ENCODE measurements around the gene ZBTB8OS. TPM values are rescaled to one million over a fixed set of nuclear protein-coding genes. Genes with fewer than 3 reads are reported as not detected.

ZBTB8OS gene
- total RNA-seq, 4 donors from 2014 or later: 14.1 to 51.8 (median 22.9) TPM

Small RNA genes within 50 kb of the gene (small RNA-seq; reads per million reads assigned to genes)
- gene RF00019: 0.49 reads per million

Other genes with a start within 250 kb of the ZBTB8OS start
- gene ZBTB8B, start 185.5 kb downstream of the ZBTB8OS start, total RNA-seq: under 1 TPM in 1 of 4 donors, not detected in 3; under 0.01 TPM
- 10 to 100 TPM in 1 of 4 donors, 1 to 10 TPM in 3; 7.9 to 10.6 (median 9.1) TPM for gene ZBTB8A, start 111.1 kb downstream of the ZBTB8OS start, total RNA-seq
- gene RBBP4, start 658 bp upstream of the ZBTB8OS start, total RNA-seq: 100 to 1,000 TPM in 2 of 4 donors, 10 to 100 TPM in 2; 91.9 to 112 (median 100) TPM
- 10 to 100 TPM; 13.3 to 29.7 (median 18.6) TPM for gene SYNC, start 52.2 kb upstream of the ZBTB8OS start, total RNA-seq
- gene YARS1, start 166.8 kb upstream of the ZBTB8OS start, total RNA-seq: 10 to 100 TPM; 36.6 to 67.7 (median 42.4) TPM
- gene S100PBP, start 167.1 kb upstream of the ZBTB8OS start, total RNA-seq: 10 to 100 TPM; 21.2 to 46.6 (median 37.3) TPM
- under 1 TPM in 2 of 4 donors, not detected in 2; 0.85 to 0.88 TPM for gene FNDC5, start 220.4 kb upstream of the ZBTB8OS start, total RNA-seq
- gene HPCA, start 235.9 kb upstream of the ZBTB8OS start, total RNA-seq: under 1 TPM in 1 of 4 donors, not detected in 3; 0.88 TPM

All from subcutaneous adipose tissue (tissue), 4 donors.